EH (cell line): ENCODE data around the gene CD302.
"Not testable (repeated sequence)": the region's sequence is repeated elsewhere in the genome, so short reads cannot be mapped to it uniquely, and the experiment has no call there.

Experiments
- DNase-seq: peaks from one replicate; pipeline ENCODE4 v3.0.0-alpha.2; 2015; ENCODE audit warnings: low read depth

Gene CD302, protein sequence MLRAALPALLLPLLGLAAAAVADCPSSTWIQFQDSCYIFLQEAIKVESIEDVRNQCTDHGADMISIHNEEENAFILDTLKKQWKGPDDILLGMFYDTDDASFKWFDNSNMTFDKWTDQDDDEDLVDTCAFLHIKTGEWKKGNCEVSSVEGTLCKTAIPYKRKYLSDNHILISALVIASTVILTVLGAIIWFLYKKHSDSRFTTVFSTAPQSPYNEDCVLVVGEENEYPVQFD

DNA sequence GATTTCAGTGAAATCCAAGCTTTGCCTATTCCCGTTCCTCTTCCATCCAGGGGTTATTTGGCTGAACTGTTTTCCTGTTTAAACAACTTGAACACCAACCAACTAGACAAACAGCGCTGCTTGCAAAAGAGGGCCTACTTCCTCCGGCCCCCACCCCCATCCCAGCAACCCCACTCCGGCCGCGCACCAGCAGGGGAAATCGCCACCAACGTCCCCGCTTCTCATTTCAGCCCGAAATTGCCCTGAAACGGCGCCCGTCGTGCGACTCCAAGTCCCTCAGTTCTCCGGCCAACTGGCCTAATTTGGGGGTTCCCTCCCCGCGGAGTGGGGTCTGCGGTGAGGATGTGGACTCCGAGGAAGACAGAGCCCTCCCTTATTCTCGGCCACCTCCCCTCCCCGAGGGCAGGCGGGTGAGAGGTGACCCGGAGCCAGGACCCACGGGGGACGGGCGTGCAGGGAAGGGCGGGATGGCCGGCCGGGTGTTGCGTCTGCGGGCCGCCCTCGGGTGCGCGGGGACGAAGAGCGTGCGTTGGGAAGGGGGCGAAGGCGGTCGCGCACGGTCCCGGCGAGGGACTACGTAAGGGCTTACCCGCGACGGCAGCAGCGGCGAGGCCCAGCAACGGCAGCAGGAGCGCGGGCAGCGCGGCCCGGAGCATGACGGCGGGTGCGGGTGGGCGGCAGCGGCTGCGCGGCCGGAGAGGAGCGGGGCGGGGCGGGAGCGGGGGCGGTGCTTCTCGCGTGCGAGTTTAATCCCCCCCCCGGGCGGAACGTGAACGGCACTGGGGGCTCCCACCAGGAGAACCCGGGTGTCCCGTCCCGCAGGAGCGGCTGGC is at the start of gene CD302:
CD302 (minus strand) TSS at position 666 of the 833 bp plus-strand sequence; CDS start at position 656, 10 bp downstream.
- DNase-seq: peak; percentile 54

DNA sequence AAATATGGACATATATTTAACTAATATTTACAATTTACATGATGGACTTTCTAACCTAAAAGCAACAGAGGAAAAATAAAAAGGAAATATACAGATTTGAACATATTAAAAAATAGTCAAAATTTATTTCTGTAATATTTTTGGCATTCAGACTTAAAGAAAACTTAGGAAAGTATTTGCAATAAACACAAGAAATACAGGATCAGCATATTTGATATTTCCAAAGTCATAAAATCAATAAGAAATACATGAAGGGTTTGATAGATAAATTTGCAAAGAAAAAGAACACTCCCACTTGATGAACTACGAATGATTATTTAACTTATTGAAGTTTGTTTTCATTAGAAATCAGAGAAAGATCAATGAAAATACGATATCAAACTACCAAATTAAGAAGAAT is 48.6 kb upstream of the CD302 start:
- no peak for DNase-seq

DNA sequence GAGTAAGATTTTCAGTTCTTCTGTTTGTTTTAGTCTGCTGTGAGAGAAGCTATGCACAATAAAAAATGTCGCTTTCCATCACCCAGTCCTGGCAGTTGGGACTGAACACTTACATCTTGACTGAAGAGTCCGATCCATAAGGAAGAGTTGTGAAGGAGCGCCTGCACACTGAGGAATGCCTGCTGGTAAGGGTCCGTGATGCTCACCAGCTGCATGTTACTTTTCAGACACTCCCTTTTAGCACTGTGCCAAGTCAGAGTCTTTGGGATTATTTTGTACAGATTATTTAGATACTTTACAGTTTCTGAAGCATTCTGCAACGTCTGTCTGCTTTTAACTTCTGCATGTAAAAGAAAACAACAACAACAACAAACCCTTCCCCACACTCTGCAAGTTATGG is 42.6 kb upstream of the CD302 start:
- DNase-seq: no peak

DNA sequence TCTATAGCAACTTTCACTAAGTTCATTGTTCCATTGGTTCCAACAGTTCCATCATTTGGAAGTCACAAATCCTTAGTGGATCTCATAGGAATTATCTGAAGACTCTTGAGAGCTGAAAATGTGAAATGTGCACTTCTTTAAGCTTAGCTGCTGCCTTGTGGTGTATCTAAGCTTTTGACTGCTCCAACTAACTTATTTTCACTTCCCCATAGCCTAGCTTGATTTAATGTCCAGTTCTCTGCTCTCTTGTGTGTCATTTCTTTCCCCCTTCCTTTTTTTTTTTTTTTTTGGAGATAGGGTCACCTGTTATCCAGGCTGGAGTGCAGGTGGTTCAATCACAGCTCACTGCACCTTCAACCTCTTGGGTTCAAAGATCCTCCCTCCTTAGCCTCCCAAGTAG is 34.9 kb upstream of the CD302 start:
- DNase-seq: no peak

DNA sequence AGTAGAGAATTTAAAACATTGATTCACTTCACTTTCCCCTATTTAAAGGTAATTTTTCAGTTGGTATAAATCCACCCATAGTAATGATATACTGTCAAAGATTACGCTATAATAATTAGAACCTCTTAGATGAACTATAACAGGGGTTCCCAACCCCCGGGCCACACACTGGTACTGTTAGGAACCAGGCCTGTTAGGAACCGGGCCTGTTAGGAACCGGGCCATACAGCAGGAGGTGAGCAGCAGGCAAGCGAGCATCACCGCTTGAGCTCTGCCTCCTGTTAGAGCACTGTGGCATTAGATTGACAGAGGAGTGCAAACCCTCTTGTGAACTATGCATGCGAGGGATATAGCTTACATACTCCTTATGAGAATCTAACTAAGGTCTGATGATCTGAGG is 34.0 kb upstream of the CD302 start:
- DNase-seq: no peak

DNA sequence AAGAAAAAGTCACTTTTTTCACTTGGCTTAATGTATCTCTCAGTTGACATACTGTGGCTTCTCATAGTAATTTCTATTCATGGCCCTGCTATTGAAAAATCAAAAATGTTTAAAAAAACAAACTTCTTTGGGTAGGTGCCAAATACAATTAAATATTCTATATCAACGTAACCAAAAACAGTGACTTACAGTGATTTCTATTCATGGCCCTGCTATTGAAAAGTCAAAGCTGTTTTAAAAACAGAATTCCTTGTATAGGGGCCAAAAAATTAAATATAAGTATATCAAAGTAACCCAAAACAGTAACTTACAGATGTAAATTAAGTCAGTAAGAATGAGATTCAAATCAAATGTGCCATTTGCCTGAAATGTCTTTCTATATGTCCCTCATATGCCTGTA is 31.4 kb upstream of the CD302 start:
- DNase-seq: no peak

DNA sequence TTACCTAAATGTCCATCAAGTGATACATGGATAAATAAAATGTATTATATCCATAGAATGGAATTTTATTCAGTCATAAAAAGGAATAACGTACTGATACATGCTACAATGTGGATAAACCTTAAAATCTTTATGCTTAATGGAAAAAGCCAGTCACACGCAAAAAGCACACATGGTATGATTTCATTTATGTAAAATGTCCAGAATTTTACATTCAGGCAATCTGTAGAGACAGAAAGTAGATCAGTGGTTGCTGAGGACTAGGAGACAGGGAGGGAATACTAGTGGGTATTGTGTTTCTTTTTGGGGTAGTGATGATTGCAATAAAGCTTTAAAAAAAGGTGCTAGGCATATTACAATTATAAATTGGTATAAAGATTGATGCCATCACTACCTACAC is 30.7 kb upstream of the CD302 start:
- DNase-seq: peak; percentile 23

DNA sequence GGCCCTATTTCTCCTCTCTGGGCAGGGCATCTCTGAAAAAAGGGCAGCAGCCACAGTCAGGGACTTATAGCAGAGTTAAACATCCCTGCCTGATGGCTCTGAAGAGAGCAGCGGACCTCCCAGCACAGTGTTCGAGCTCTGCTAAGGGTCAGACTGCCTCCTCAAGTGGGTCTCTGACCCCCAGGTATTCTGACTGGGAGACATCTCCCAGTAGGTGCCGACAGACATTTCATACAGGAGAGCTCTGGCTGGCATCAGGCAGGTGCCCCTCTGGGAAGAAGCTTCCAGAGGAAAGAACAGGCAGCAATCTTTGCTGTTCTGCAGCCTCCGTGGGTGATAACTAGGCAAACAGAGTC is 24.4 kb upstream of the CD302 start:
- DNase-seq: not testable (repeated sequence)

DNA sequence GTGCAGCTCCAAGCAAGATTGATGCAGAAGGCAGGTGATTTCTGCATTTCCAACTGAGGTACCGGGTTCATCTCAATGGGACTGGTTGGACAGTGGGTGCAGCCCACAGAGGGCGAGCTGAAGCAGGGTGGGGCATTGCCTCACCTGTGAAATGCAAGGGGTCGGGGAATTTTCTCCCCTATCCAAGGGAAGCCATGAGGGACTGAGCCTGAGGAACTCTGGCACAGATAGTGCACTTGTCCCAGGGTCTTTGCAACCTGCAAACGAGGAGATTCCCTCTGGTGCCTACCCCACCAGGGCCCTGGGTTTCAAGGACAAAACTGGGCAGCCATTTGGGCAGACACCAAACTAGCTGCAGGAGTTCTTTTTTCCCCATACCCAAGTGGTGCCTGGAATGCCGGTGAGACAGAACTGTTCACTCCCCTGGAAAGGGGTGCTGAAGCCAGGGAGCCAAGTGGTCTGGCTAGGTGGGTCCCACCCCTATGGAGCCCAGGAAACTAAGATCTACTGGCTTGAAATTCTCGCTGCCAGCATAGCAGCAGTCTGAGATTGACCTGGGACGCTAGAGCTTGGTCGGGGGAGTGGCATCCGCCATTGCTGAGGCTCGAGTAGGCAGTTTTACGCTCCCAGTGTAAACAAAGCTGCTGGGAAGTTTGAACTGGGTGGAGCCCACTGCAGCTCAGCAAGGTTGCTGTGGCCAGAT is 23.9 kb upstream of the CD302 start:
- DNase-seq: not testable (repeated sequence)

DNA sequence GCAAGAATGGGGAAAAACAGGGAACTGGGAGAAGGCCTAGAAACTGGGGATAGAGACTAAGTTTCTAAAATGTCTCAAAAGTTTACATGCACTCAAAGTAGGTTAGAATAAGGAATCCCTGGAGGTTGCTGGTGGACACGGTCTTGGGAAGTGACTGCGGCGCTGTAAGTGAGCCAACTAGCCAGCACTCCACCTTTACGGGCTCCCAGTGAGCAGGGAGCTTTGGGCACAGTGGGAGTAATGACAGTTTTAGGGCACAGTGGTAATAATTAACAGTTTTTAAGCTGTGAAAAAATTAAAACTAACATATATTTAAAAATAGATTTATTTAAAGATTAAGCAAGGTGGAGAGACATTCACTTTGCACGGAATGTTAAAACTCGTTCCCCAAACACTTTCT is 20.9 kb upstream of the CD302 start:
- no peak for DNase-seq

DNA sequence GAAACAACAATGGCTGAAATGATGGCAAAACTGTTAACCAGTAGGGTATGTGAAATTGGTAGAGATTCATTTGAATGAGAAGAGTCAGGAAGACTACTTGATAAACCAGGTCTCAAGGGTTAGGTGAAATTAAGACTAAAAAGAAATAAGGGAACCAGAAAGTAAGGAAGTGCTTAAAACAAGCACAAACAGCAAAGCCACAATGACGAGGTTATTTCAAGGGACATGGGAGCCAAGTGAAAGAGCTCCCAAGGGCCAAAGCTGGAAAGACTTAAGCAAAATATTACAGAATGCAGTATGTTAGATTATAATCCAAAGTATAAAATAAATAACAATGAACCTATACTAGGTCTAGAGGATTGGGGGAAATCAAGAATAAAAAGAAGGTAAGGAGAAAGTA is 19.3 kb upstream of the CD302 start:
- DNase-seq: no peak

DNA sequence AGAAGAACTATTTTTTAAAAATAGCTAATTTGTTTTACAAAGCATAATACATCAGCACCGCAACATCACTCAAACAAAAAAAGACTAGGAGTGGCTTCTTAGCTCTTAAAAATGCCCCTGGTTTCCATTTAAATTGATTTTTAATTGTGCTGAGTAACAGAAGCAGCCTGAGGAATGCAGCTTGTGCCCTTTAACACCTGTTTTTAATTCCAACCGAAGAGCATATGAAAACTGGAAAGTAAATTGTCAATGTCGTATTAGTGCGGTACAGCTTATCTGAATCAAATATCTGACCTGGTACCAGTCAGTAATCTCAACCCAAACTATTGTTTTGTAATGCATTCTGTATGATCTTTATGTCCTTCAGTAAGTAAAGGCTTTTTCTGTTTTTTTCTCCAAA is 13.2 kb upstream of the CD302 start:
- no peak for DNase-seq

DNA sequence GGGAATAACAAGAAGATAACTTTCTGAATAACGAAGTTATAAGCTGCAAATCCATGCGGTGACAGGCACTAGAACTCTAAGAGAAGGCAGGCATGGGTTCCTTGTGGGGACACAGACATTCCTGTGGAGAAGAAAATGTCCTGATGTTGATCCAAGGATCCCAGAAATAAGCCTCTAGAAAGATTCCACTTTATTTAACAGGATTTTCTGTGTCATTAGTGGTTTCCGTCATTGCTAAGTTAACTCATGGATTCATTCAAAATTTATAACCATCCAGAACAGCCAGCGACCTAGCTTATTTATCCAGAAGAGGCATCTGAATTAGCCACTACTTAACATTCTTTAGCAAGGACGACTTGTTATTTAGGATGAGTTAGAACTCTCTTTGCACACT is 10.0 kb upstream of the CD302 start:
- DNase-seq: no peak

DNA sequence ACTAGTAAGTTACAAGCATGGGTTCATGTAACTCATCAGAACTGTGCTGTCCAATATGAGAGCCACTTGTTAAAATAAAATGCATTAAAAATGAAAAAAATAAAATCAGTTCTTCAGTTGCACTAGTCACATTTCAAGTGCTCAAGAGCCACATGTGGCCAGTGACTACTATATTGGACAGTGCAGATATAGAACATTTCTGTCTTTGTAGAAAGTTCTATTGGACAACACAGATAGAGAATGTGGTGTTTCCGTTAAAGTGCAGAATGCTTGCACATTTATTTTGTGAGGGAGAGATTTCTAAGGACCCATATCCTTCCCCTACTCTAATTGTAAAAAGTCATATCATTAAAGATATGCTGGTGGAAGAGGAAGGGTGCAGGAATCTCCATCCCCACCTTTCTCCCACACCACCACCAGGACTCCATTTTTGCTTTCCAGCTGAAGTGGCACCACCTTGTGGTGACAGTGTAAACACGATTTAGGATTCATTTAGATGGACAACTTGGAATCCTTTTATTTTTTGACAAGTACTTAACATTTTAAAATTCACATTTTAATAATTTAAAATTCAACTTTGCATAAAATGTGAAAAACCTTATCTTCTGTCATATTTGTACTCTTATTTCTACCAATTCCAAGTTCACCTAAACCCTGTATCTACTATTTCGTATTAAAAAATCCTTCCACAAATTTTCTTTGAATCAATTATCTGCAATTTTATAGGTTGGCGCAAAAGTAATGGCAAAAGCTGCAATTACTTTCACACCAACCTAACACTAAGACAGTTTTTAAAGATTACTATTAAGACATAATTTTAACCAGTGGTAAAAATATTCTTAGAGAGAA is 9.4 kb upstream of the CD302 start:
- peak; percentile 64 for DNase-seq

DNA sequence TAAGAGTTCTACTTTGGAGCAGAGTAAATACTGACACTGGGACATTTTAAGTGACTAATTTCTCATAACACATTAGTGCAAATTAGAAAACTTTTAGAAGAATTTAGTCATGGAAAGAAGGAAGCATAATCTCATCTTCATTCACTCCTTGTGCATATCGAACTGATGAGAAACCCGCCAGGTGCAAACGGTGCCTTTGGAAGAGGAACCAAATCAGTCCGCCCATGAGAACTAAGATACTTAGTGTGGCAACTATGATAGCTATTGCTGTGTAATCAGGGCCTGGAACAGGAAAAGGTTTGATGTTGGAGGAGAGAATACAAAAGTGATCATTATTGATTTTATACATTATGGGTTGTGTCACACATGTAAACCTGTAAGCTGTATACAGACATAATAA is 6.9 kb upstream of the CD302 start:
- DNase-seq: no peak

DNA sequence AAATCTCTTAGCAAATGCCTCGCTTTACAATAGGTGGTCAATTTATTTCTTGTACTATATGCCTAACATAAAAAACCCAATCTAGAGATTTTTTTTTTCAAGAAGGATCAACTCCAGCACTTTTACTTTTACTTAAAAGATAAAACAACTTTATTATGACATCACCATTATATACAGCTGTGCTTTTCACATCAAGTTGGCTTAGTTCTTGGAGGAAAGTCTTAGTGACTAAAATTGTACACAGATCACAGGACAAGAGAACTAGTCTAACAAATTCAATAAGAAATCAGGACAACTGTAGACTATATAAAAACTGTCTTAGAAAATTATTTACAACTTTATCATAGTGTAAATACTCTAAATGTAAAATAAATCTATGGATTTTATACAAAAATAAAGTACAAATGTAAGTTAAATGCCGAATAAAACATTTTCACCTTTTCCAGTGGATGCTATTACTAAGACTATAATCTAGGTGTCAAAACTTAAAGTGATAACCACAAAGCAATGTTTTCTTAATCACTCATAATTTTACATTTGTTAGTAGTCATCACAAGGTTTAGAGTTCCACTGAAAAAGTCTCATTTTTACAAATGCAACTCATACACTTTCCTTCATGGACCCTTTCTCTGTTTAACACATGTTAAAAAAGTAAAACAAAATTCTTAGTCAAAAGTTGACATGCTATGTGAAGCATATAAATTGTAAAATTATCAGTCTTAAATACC is 5.4 kb upstream of the CD302 start:
- no peak for DNase-seq

DNA sequence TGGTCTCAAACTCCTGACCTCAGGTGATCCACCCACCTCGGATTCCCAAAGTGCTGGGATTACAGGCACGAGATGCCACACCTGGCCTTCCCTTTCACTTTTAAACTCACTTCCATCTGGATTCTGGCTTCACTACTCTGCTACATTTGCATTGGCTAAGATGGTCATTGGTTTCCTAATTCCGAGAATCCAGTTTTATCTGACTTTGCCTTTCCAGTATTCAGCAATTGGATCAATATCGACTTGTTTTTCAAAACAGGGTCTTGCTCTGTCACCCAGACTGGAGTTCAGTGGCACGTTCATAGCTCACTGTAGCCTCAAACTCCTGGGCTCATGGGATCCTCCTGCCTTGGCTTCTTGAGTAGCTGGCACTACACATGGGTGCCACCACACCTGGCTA is 4.7 kb upstream of the CD302 start:
- no peak for DNase-seq

DNA sequence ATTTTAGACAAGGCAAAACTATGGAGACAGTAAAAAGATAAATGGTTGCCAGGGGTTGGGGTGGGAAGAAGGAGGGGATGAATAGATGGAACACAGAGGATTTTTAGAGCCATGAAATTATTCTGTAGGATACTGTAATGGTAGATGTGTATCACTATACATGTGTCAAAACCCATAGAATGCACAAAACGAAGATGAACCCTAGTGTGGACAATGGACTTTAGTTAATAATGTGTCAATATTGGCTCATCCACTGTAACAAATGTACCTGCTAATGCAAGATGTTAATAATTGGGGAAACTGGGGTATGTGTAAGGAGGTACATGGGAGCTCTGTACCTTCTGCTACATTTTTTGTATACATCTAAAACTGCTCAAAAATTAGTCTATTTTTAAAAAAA is 1.8 kb upstream of the CD302 start:
- no peak for DNase-seq

DNA sequence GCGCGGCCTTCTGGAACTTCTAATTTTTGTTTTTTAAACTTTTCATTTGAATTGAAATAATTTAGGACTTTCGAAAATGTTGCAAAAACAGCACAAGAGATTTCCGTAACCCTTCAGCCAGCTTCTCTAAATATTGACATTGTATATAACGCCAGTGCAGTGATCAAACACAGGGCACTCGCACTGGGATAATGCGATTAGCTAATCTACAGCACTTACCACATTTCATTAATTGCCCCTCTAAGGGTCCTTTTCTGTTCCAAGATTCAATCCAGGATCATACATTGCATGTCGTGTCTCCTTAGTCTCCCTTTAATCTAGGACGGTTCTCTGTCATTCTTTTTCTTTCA is 343 bp upstream of the CD302 start:
- DNase-seq: no peak

DNA sequence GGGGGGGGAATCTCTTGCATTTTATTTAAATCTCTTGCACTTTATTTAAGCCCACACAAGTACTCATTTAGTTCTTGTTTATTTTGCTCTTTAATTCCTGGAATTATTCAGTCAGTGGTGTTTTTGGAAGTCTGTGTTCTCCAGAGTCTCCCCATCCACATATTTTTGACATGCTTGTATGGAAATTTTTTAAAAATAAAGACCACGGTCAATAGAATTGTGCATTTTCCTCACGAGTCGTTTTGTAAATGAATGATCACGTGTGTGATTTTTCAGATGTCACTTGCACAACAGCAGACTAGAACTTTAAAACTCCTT is 824 bp downstream of the CD302 start:
- DNase-seq: no peak

DNA sequence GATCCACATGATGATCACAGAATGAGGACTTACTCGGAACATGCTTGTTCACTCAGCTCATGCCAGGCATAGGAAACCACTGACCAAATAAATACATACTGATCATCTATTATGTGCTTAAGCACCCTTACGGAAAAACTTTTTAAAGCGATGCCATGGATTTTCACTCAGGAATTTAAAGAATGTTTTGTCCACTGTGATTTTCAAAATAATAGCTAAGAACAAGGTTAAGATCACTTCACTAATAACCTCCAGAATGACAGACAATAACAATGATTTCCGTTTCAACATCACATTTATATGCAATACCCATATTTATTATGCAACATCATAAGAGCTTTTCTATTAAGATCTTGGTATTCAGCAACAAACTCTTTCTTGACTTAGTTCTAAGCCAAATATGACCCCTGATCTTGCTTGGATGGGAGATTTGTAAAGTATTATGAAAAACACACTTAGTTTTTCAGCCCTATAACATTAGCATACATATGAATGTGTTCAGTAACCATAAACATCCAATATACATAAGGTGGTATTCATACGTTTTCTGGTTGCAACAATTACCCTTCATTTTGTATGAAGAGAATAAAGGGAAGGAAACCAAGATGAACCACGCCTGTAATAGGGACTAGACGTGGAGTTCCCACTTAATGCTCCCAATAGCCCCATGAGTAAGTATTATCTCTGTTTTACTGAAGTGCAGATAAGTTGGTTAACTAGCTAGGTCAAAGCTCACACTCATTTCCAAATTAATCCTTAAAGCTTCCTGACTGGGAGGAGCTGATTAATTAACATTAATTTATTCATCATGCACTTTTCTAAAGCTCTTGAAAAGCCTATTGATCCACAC is 1.9 kb downstream of the CD302 start:
- no peak for DNase-seq
